ENCODE data around the gene ZNF829.

ZNF829 gene

GRCh38 chr19:36915992-36916830, at the start of gene ZNF829, which contains the start of gene ZNF568:
TSS of gene ZNF829 (minus strand) at chr19:36916291. CDS start at chr19:36915167, 1,124 bp downstream.
TSS of gene ZNF568 (plus strand) at chr19:36916332. CDS start at chr19:36922771, 6,439 bp downstream.
- peak; percentile 24 to 98 (median 89) for DNase-seq

- peak in 1 of 56 donors; percentile 0 for DNase-seq
Observed at GRCh38 chr19:36963280-36963679, 47.2 kb upstream of the ZNF829 start.

GRCh38 chr19:36962346-36962745, 46.3 kb upstream of the ZNF829 start:
- DNase-seq, result no peak

- no peak for DNase-seq
Observed at GRCh38 chr19:36950335-36951119, 34.4 kb upstream of the ZNF829 start.

DNA sequence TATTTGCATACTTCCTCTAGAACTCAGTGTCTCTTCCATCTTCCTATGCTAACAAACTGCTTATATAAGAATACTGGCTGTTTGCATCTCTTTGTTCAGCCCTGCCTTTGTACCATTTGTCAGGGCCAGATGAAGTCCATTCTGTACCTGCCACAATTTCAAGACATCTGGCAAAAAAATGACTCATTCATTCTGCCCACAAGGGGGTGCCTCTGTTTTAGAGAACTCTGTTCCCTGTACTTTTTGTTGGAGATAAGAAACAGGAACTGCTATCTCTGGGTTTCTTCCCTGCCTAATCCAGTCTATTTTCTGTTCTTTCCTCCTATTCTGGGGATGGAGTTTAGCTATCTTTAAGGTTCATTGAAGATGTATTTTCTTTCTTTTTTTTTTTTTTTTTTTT, 23.1 kb upstream of the ZNF829 start:
- no peak for DNase-seq

DNA sequence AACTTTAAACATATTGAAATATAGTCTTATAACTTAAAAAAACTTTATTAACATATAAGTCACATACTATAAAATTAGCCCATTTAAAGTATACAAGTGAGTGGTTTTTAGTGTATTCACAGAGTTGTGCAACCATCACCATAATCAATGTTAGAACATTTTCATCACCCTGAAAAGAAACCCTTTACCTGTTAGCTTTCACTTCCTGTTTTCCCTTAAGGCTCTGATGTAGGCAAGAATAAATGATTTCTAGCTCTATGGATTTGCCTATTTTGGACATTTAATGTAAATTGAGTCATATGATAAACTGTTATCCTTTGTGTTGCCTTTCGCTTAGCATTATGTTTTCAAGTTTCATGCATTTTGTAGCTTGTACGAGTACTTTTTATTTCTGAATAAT, 15.6 kb upstream of the ZNF829 start:
- no peak for DNase-seq

- DNase-seq, result no peak
Observed at GRCh38 chr19:36918090-36918489, 2.0 kb upstream of the ZNF829 start.

DNA sequence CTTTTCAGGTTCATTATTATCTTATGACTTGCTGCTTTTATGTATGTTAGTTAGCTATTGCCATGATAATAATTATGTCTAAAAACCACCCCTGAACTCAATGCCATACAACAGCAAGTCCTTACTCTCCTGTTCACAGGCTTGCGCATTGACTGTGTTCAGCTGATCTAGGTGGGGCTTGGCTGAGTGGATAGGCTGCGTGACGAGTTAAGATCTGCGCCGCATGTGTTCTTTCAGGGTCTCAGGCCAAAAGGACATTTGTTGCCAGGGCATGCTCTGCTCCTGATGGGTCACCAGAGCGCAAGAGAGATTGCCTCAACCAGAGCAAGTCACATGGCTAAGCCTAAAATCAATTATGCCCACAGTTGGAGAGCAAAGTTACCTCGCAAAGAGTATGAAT, 900 bp upstream of the ZNF829 start:
- peak in 27 of 56 donors; percentile 0 to 45 (median 9) for DNase-seq

- no peak for DNase-seq
Observed at GRCh38 chr19:36898422-36898821, 17.7 kb downstream of the ZNF829 start.

- DNase-seq, result no peak
Observed at GRCh38 chr19:36894849-36895383, 21.2 kb downstream of the ZNF829 start.

- no peak for DNase-seq
Observed at GRCh38 chr19:36891768-36892357, 24.2 kb downstream of the ZNF829 start.

GRCh38 chr19:36876993-36877938, 38.8 kb downstream of the ZNF829 start:
- no peak for DNase-seq

- no peak for DNase-seq
Observed at GRCh38 chr19:36851898-36852297, 64.2 kb downstream of the ZNF829 start.

GRCh38 chr19:36850559-36851442, 65.3 kb downstream of the ZNF829 start, which contains the start of gene ZNF345:
TSS of gene ZNF345 (plus strand) at chr19:36850876. CDS start at chr19:36876831, 25,955 bp downstream.
- peak; percentile 34 to 95 (median 85) for DNase-seq

- DNase-seq, result peak; percentile 53 to 95 (median 85)
Observed at GRCh38 chr19:36849701-36850558, 66.2 kb downstream of the ZNF829 start.

DNA sequence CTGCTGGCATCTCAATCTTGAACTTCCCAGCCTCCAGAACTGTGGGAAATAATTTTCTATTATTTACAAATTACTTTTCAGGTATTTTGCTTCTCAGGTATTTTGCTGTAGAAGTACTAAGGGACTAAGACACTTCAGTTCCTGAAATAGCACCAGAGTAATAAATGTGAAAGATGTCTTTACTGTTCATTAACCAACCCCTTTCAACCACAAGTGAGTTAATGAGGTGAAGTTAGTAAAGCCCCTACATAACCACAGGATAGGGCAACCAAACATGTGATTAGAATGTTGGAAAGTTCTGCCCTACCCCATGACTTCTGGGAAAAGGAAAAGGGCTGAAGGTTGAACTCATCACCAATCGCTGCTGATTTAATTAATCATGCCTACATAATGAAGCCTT, 68.1 kb downstream of the ZNF829 start:
- DNase-seq, result no peak

DNA sequence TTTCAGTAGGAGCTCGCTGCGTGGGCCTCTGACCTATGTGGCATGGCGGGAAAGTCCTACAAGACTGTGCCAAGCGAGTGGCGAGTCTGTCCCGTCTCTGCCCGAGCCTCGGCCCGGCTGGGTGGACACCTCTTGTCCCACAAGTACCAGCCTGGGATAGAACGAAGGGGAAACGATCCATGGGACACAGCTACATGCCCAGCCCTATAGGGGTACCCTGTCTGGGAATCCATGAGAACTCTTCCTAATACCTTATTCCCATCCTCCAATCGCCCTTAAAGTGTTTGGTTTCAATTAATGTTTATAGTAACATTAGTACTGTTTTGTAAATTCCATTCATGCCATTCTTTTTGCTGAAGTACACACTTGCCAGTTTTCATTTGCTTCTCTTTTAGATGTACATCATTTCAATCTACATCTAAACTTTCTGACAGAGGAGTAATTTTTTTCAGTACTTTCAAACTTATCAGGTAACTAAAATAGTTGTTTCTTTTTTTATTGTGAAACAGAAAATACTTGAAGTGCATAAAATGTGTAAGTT, 77.2 kb downstream of the ZNF829 start:
- no peak for DNase-seq
